Effector memory CD4-positive, alpha-beta T cell (primary cell): ENCODE measurements around the gene ELK3.

ENCODE experiments used
- DNase-seq, 3 donors: peaks; one replicate each; pipeline ENCODE4 v3.0.0-alpha.2; 2020
- H3K27ac ChIP-seq: 2 replicates; pipeline ENCODE4 v1.7.0; 2013; ENCODE audit warnings: mild to moderate bottlenecking, low read length, moderate library complexity; ENCODE audit not compliant: insufficient read depth, poor library complexity, severe bottlenecking
- H3K27me3 ChIP-seq: replicated peaks from 2 replicates; pipeline ENCODE4 v1.7.0; 2013; ENCODE audit warnings: mild to moderate bottlenecking, low read length; ENCODE audit not compliant: insufficient read depth, control insufficient read depth, poor library complexity, severe bottlenecking
- H3K36me3 ChIP-seq: 2 replicates; pipeline ENCODE4 v1.7.0; 2013; ENCODE audit warnings: mild to moderate bottlenecking, low read length, moderate library complexity; ENCODE audit not compliant: control insufficient read depth, insufficient read depth
- H3K4me1 ChIP-seq: 2 replicates; pipeline ENCODE4 v1.7.0; 2013; ENCODE audit warnings: low read length, mild to moderate bottlenecking; ENCODE audit not compliant: control insufficient read depth, insufficient read depth, poor library complexity, severe bottlenecking
- H3K4me3 ChIP-seq: 2 replicates; pipeline ENCODE4 v1.7.0; 2013; ENCODE audit warnings: low read length, low read depth, mild to moderate bottlenecking; ENCODE audit not compliant: insufficient read depth, poor library complexity, severe bottlenecking
- H3K9me3 ChIP-seq: 2 replicates; pipeline ENCODE4 v1.7.0; 2013; ENCODE audit warnings: mild to moderate bottlenecking, low read length, moderate library complexity; ENCODE audit not compliant: control insufficient read depth

Gene ELK3

DNA sequence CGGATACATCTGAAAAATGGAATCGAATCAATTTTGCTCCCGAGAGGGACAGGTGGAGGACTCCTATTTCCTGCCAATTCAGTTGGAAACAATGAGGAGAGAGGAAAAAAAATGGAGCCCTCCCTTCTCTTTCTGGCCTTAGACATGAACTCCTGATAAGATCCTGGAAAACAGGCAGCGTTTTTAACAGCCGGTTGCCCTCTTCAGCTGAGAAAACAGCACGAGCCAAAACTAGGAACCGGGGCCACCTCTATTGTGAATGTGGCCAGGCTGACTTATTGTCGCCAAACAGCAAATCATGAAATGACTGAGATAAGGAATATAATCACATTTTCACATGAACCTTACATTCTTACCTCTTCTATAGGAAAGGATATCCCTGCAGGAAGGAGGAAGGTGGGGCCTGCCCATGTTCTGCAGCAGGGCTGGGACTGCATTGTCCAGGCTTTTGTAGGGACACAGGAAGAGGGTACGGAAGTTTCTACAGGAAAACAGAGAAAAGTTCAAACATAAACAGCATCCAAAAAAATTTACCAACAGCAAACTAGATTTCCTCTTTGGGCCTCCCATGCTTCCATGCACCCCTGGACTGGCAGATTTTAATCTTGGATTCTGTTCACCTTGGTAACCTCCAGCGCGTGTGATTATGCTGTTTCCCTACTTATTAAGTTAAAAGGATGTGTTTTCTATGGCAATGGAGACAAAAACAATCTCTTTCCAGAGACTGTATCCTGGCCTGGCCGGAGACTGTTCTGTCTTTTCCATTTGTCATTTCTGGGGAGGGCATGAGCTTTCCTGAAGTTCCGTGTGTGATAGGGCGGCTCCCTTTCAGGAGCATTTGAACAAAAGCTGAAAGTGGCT lies 29.0 kb upstream of the ELK3 start:
- no peaks in the 10 kb centered on the region for H3K9me3 ChIP-seq
- H3K4me3 ChIP-seq = no peak overlapping the region
- no peaks in the 10 kb centered on the region for H3K27me3 ChIP-seq
- H3K4me1 ChIP-seq = no peaks in the 10 kb centered on the region
- DNase-seq = no peak
- H3K27ac ChIP-seq = no peak overlapping the region
- H3K36me3 ChIP-seq = no peaks in the 10 kb centered on the region

DNA sequence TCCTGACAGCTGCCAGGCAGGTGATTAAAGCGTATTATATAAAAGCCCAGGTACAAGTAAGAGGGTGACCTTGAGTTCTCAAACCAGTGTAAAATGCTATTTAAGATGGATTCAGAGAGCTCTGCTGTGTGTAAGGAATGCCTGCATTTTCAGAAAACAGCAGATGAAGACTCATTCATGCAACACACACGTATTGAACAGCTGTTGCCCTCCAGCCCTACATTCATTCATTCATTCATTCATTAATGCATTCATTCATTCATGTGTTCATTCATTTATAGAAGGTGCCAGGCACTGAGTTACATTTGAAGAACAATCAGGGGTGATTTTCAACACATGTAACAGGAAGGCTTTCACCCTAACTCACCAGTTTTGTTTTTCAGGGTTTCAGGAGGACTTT lies 27.4 kb upstream of the ELK3 start:
- H3K4me3 ChIP-seq = no peak overlapping the region
- no peak for DNase-seq
- no peaks in the 10 kb centered on the region for H3K27me3 ChIP-seq
- H3K4me1 ChIP-seq = no peaks in the 10 kb centered on the region
- H3K9me3 ChIP-seq = no peaks in the 10 kb centered on the region
- no peaks in the 10 kb centered on the region for H3K36me3 ChIP-seq
- H3K27ac ChIP-seq = no peak overlapping the region

DNA sequence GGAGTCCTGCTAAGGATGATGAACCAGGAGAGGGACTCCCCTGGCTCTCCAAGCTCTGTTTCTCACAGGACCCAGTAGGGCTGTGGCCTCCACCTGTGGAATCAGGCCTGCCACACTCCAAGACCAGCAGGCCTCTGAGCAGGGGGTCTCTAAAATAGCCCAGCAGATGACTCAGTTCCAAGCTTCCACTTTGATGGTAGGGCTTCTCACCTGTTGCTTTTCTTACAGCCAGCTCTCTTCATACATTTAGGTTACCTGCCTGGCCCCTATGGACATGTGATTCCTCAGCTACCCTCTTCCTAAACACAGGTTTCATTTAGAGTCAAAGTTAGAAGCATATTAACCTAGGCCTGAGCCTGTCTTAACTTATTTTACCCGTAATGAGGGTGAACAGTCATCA lies 26.7 kb upstream of the ELK3 start:
- no peak for DNase-seq
- Histone ChIP-seq H3K36me3 (no peaks in the 10 kb centered on the region), H3K9me3 (no peaks in the 10 kb centered on the region), H3K4me3 (no peak overlapping the region), H3K27me3 (no peaks in the 10 kb centered on the region), H3K27ac (no peak overlapping the region), H3K4me1 (no peaks in the 10 kb centered on the region)

DNA sequence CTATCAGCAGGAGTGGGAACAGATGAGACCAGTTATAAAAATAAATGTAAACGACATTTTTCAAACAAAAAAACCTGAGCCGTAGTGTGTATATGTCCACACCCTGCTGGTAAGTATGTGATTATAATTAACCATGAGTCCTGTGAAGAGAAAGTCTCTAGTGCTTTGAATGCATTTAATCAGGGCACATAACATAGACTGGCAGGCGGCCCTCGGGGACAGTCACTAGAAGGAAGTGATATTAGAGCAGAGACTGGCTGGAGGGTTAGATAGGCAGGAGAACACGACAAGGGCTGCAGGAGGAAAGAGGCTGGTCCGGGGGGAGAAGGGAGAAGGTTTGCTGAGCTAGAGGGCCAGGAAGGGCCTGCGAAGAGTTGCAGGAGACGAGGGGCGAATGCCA lies 23.8 kb upstream of the ELK3 start:
- Histone ChIP-seq H3K27me3 (no peaks in the 10 kb centered on the region), H3K9me3 (no peaks in the 10 kb centered on the region), H3K4me1 (no peaks in the 10 kb centered on the region), H3K4me3 (no peak overlapping the region), H3K36me3 (no peaks in the 10 kb centered on the region), H3K27ac (no peak overlapping the region)
- DNase-seq = no peak

DNA sequence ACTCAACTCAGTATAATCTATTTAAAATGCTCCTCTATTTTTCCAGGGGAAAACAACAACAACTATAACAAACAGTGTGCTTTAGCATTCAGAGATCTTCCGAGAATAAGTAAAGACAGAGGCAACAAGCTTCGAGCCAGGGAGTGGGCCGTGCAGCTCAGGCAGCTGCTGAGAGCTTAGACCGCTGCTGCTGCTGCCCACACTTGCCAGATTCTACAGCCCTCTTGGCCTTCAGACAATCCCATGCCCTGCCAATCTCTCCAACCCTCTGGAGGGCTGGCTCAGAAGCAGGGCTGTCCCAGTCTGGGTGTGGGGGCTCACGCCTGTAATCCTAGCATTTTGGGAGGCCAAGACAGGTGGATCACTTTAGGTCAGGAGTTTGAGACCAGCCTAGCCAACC lies 23.4 kb upstream of the ELK3 start:
- H3K9me3 ChIP-seq = no peaks in the 10 kb centered on the region
- DNase-seq = no peak
- H3K4me3 ChIP-seq = no peak overlapping the region
- no peaks in the 10 kb centered on the region for H3K36me3 ChIP-seq
- H3K27ac ChIP-seq = no peak overlapping the region
- no peaks in the 10 kb centered on the region for H3K4me1 ChIP-seq
- H3K27me3 ChIP-seq = no peaks in the 10 kb centered on the region

DNA sequence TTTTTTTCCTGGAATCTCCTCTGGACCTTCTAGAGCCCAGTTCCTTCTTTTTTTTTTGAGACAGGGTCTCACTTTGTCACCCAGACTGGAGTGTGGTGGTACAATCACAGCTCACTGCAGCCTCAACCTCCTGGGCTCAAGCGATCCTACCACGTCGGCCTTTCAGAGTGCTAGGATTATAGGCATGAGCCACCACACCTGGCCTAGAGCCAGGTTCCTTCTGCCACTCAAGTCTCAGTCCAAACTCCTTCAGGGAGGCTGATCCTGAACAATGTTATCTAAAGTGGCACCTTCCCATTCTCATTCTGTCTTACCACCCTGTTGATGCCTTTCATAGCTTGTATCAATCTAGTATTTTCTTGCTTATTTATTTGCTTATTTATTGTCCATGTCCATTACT lies 22.3 kb upstream of the ELK3 start:
- no peaks in the 10 kb centered on the region for H3K27me3 ChIP-seq
- H3K27ac ChIP-seq = no peak overlapping the region
- H3K36me3 ChIP-seq = no peaks in the 10 kb centered on the region
- H3K4me3 ChIP-seq = no peak overlapping the region
- H3K4me1 ChIP-seq = peaks cover 3% of the 10 kb centered on the region
- H3K9me3 ChIP-seq = no peaks in the 10 kb centered on the region
- no peak for DNase-seq

DNA sequence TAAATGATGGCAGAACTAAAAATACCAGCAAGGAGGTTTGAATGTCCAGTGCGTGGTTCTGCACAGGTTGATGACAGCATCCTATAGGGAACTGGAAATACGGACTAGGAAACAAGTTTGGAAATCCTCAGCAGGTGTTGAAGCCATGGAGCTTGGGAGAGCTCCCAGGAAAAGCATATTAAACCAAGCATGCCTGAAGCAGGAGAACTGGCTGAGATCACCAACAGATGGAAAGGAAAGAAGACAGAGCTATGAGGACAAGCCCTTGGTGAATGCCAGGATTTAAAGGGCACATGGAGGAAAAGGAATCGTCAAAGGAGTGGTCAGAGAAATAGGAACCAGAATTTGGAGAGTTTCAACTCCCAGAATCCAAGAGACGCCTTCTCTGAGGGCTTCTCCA lies 21.2 kb upstream of the ELK3 start:
- Histone ChIP-seq H3K4me3 (no peak overlapping the region), H3K36me3 (no peaks in the 10 kb centered on the region)
- DNase-seq = no peak

DNA sequence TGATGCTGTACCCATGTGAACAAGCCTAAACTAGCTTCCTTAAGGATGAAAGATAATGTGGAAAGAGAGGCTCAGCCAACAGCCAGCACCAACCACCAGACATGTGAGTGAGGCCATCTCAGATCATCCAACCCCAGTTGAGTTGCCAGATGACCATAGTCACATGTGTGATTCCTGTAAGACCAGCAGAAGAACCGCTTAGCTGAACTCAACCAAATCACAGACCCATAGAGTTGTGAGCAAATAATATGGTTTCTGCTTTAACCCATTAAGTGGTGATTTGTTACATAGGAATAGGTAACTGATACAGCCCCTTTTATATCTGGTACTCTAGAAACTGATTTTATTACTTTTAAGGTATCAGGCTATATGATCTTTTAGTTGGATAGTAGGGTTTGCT lies 17.6 kb upstream of the ELK3 start:
- H3K27ac ChIP-seq = no peak overlapping the region
- H3K4me1 ChIP-seq = peaks cover 9% of the 10 kb centered on the region
- no peaks in the 10 kb centered on the region for H3K27me3 ChIP-seq
- no peak for DNase-seq
- no peaks in the 10 kb centered on the region for H3K9me3 ChIP-seq
- H3K4me3 ChIP-seq = no peak overlapping the region
- H3K36me3 ChIP-seq = no peaks in the 10 kb centered on the region

More for the DNA sequence above, 21.2 kb upstream of the ELK3 start:
- H3K4me1 ChIP-seq = peaks cover 9% of the 10 kb centered on the region
- H3K27me3 ChIP-seq = no peaks in the 10 kb centered on the region
- H3K27ac ChIP-seq = no peak overlapping the region
- H3K9me3 ChIP-seq = no peaks in the 10 kb centered on the region

DNA sequence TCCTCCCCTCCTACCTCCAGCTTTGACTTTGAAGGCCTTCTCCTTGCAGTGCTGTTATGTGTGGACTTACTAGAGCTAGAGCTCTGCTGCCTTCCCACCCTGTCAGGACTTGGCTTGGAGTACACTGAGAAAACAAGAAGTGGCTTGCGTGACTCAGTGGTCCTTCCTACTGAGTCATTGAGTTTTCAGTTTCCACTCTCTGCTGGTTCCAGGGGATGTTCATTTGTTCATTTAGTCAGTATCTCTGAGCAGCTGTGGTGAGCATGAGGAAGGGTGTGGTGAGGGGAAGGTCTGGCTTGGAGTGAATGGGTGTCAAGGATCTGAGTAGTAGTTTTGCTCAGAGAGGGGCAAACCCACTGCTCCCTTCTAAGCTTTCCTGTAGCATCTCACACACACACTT lies 17.2 kb upstream of the ELK3 start:
- DNase-seq = peak in 2 of 3 donors; percentile 3 to 23
- H3K27me3 ChIP-seq = no peaks in the 10 kb centered on the region
- no peak overlapping the region for H3K27ac ChIP-seq
- no peaks in the 10 kb centered on the region for H3K36me3 ChIP-seq
- H3K9me3 ChIP-seq = no peaks in the 10 kb centered on the region
- H3K4me3 ChIP-seq = no peak overlapping the region
- H3K4me1 ChIP-seq = peaks cover 9% of the 10 kb centered on the region

DNA sequence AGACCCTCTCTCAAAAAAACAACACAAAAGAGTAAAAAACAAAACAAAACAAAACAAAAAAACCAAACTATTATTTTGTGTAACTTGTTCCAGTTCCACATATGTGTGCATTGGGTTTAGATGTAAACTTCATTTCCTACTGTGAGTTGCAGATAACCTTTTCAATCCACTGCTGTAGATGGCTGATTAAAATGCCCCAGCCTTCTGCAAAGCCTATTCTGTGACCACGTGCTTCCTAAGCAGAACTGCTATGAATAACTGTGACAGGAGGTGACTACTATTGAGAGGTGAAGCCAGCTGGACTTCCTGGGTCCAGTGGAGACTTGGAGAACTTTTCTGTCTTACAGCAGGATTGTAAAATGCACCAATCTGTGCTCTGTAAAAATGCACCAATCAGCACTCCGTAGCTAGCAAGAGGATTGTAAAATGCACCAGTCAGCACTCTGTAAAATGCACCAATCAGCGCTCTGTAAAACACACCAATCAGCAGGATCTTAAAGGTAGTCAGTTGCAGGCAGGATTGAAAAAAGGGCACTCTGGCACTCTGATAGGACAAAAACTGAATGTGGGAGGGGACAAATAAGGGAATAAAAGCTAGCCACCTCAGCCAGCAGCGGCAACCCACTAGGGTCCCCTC lies 10.3 kb upstream of the ELK3 start:
- no peaks in the 10 kb centered on the region for H3K9me3 ChIP-seq
- H3K36me3 ChIP-seq = no peaks in the 10 kb centered on the region
- no peak for DNase-seq
- H3K4me3 ChIP-seq = no peak overlapping the region
- no peak overlapping the region for H3K27ac ChIP-seq
- peaks cover 7% of the 10 kb centered on the region for H3K4me1 ChIP-seq
- no peaks in the 10 kb centered on the region for H3K27me3 ChIP-seq
